GM15510 (cell line): ENCODE results near the gene GAN.

Source experiments
- POLR2A ChIP-seq: IDR thresholded peaks from 3 replicates; pipeline ENCODE4 v1.6.1; 2011; ENCODE audit warnings: borderline replicate concordance; ENCODE audit not compliant: insufficient read length; ENCODE audit errors: extremely low read depth

Gene GAN

DNA sequence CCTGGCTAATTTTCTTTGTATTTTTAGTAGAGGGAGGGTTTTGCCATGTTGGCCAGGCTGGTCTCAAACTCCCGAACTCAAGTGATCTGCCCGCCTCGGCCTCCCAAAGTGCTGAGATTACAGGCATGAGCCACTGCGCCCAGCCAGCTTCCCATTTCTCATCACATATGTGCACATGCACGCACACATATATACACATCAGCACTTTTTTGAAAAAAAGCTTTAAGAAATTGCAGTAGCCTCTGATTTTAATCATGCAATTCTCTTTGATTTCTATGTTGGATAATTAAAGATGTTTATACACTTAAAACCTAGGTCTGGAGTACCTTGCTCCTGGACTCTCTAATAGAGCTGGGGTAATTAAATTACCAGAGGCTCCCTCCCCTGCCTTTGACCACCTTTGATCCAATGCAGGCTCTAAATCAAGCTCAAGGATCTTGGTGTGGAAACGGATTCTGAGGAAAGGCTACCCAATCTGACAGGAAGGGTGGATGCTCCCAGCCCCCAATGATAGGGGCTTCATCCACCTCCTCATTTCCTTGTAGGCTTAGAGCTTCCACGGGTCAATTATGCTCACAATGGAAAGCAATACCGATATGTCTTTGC lies 29.7 kb upstream of the GAN start:
- no peak for TF ChIP-seq POLR2A

DNA sequence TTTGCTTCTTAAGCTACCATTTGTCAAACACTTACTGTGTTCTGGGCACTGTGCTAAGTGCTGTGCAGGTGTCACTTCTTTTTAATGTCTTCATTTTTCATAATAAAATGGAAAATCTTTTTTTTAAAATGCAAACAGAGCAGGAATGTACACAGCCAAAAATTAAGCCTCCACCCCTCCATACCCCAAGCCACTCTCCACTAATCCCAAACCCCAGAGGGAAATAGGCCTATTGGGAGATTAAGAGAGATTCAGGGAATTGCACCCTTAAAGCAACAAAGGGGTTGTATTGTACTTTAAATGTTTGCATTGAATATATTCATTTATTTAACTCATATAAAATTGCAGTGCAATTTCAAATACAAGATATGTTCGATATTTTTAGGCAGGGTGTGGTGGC lies 28.6 kb upstream of the GAN start:
- no peak for TF ChIP-seq POLR2A

DNA sequence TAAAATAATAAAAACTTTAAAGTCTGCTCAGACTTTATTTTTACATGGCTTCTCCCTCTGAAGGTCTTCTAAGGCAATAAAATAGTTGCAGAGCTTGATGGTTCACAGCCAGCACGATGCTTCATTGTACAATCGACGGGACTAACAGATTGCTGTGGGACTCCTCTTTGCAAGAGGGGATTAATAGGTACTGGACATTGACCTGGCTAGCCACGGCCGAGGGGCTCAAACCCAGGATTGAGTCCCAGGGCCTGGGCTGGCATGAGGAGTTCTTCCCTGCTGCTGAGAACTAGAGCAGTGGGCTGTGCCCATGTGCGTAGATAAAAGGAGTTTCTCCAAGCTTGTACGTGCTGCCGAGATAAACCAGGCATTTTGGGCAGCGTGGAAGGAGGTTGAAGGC lies 23.6 kb upstream of the GAN start:
- TF ChIP-seq POLR2A, result no peak

DNA sequence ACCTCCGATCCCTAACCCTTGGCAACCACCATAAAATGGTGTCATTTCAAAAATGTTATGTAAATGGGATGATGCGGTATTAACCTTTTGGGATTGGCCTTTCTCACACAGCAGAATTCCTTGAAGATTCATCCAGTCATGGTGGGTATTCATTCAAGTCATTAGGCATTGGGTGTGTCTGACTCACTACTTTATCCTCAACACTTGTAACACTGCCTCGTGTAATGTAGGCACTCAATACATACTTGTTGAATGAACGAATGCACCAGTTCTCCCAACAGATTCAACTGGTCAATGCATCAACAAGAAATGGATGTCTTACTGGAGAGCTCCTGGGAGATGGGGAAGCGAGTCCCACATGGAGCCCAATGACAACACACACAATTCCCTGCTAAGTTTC lies 21.8 kb upstream of the GAN start:
- no peak for TF ChIP-seq POLR2A

DNA sequence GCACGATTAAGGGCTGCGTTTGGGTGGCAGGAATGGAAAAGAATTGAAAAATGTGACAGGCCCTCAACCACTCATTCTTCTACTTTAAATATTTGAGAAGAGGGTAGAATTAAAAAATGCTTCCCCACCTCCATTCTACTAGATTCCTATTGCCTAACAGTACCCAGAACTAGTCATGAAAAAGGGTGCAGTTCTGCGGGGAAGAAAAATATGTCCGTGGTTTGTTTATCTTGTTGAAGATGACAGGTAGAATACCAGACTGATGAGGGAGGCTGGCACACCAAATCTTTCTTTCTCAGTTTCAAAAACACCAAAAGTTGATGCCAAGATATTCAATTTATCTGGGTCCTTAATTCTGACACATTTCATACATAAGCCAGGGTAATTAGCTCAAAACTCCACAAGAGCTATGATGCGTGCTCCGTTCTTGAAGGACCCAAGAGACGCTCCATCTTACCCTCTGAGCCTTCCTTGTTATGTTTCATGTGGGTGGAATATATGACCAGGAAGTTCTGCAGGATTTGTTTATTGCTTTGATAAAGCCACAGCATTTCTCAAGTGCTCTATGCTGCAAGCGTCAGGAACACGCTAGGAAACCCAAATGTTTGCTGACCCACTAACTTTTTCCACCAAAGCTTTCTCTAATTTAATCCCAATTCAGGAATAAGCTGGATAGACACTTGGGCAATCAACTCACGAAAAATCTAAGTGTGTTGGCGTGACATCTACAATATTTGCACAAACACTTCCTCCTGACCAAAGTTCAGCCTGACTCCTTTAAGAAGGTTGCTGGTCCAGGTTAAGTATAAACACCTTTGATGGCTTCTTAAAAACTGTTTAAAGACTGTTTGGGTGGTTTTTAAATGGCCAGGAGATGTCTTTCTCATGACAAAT lies 20.6 kb upstream of the GAN start:
- TF ChIP-seq POLR2A, result no peak

DNA sequence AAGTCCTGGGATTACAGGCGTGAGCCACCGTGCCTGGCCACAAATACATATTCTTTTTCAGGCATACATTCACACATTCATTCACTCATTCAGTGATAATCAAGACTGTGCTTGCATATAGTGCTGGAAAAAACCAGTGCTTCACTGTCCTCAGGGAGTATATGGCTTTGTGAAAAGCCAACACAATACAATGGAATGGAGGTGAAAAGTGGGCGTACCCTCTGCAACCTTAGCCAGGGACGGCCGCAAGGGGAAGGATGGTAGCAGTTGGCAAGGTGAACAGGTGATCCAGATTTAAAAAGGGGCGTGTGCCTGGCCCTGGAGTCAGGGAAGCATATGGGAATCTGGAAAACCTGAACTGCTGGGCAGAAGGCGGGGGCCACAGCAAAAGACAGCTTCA lies 18.1 kb upstream of the GAN start:
- no peak for TF ChIP-seq POLR2A

DNA sequence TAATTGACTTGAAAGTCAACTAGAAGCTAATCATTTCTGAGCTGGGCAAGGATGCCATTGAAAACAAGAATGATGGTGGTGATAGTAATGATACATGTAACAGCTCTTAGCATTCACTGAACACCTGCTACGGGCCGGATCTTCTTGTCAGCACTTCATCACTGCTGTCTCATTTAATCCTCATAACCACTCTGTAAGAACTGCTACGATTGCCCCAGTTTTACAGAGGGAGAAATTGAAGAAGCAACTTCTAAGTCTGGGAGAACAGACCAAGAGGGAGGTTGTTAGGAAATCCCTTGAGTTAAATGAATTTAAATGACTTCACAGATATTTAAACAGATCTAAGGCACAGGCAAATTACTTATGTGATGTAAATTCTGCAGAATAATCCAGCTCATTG lies 7.0 kb upstream of the GAN start:
- TF ChIP-seq POLR2A, result no peak

DNA sequence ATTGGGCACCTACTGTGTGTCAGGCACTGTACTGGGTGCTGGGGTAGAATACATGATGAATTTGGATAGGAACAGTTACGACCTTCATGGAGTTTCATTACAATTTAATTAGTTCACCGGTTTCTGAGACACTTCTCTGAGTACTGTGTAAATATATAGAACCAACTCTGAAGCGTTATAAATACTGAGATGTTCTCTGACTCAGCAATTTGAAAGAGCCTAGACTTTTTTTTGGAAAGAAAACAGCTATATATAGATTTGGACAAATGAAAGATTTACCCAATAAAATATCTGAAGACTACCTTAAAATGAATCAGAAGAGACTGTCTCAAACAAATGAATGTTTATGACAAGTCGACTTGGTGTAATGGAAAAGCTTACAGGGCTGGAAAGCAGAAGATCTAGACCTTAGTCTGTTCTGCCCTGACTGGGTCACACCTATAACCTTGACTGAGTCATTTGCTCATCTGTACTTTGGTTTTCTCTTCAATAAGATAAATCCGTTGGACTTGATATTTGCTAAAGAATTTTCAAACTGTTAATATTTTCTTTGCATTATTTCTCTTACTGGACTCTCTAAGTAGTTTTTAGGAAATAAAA lies 4.6 kb upstream of the GAN start:
- no peak for TF ChIP-seq POLR2A

DNA sequence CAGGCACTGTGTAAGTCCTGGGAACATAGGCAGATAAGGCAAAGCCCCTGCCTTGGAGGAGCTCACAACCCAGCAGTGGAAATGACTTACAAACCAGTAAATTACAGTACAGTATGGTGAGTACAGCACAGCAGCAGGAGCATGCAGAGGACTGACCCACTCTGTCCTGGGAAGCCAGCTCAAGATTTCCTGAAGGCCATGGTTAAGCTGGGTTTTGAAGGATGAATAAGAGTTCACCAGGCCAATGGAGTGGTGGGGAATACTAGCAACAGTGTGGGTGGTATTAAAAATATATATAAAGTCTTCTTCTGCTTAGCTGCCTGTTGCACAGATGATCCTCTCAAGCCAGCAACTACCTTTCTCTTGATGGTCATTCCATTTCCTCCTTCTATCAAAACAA lies 3.0 kb upstream of the GAN start:
- no peak for TF ChIP-seq POLR2A

DNA sequence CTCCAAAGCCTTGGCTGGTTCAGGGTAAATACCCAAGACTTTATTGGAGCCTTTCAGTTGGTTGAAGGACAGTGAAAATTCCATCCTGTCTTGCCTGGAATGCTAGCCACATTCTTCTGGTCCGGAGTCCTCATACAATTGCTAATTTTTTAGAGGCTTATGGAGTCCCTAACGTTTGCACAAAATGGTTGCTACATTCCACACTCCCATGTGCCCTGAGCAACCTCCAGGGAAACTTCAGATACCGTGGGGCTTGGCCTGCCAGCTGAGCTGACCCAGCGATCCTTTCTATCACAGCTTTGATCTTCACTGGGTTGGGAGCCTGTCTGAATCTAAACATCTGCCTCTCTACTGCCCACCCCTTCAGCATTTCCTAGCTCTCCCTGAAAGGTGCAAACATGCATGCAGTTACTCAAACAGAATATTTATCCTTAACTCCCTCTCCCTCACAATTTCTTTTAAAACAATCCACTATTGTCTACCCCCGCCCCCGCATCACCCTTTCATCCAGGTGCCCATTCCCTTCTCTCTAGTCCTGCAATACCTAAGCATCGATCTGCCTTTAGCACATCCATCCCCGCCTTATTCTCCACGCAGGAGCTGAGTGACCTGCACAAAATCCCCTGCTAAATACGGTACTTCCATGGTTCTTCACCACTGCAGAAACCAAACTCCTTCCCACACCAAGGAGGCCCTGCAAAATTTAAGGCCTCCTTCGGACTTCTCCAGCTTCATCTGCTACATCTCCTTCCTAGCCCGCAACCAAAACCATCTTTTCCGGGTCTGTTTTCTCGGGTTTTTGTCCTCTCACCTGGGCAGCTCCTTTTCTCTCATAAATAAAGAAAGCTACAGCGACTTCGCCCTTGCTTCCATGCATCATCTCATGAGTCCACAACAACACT lies 810 bp upstream of the GAN start:
- no peak for TF ChIP-seq POLR2A

DNA sequence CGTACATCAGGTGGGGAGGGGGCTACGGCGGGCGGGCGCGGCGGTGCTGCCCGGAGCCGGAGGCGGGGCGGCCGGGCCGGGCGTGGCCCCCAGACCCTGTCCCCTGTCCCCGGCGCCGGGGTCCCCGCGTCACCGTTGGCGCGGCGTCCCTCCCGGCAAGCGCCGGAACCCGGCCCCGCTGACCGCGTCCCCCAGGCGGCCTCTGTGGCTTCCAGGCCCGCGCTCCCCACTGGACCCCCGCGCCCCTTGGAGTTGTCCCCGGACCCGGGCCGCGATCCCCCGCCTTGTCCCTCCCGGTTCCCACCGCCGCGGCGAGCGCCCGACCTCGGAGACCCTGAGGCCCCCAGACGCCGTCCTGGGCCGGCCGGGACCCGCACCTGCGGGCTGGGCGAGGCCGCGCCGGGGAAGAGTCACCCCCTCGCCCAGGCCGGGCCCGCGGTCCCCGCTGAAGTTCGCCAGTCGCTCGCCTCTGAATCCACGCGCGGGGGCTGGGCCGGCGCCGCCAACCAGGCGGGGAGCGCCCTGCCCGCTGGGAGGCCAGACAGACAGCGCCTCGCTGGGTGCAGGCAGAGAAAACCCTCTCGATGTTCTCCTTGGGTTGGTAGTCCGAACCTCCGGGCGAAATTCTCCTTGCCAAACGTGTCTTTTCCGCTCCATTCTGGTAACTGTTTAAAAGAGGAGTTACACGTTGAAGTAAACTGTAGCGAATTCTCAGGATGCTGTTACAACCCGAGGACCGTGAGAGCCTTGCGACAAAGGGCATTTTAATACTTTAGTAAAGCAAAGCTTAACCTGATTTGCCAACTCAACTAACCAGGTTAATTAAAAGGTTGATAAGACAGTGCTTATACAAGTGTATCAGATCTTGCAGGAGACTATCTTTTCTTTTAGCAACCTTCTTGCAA lies 761 bp downstream of the GAN start:
- no peak for TF ChIP-seq POLR2A

DNA sequence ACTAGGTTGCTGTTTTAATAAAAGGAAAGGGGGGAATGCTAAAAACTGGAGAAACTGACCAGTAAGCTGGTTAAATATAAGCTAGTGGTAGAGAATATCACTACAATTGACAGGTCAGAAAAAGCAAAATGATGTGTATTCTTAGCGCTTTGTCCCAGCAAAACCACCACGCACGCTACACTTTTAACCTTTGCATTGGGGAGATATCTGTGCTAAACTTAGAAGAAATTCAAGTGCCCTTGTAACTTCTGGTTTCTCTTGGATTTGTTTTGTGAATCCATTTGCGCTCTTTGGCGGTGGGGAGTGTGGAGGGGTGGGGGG lies 1.4 kb downstream of the GAN start:
- TF ChIP-seq POLR2A, result no peak

- no peak for TF ChIP-seq POLR2A
These were observed 3.9 kb downstream of the GAN start for GRCh38 chr16:81318711-81319110.

DNA sequence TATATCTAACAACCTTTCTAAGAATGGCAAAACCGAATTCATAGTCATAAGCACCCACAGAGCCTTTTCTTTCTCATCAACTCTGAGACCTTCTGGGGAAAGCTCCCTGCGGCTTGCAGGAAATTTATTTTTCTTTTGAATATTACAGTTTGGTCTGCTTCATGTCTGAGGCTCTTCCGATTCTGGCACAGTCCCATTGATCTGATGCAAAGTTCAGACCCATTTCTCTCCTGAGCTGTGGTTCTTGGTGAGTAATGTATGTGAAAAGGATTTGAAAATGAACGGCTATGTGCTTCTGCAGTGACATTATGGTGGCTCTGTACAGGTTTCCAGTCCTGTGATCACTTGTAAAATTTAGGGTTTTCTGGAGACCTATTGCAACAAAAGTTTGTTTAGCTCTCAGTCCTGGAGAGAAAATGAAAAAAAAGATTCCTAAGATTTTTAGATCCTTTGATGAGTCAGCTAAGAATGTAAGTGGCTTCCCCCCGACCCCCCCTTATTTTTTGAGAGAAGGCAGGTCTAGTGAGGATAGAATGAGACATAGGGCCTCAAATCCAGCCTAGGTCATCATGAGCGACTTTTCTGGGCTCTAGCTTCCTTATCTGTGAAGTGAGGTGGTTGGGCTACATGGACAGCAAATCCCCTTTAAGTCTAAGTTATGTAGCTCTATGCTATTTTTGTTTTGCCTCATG lies 4.6 kb downstream of the GAN start:
- TF ChIP-seq POLR2A, result no peak

DNA sequence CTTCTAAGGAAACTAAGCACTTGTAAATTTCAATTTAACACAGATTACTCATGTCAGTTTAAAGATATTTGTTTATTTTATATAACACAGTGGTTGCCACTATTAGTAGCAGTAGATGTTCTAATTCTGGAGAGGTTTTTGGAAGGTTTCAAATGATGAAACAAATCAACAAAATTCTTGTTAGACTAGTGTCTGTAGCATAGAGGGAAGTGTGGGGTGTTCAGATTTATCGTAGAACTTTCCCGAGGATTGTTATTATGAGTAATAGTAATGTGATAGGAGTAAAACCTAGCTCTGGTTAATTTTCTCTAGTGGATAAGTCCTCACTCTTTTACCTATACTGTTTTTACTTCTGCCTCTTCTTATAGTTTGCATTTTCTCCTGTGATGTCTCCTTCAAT lies 6.3 kb downstream of the GAN start:
- no peak for TF ChIP-seq POLR2A
